ENCODE results near the gene APOE.
A peak's percentile ranks its signal among the peaks of the same experiment; 100 is the strongest.
"Not testable (repeated sequence)": the region's sequence is repeated elsewhere in the genome, so short reads cannot be mapped to it uniquely, and the experiment has no call there.

Gene APOE

GRCh38 chr19:44908836-44909261 is 3.3 kb downstream of the APOE start:
- DNase-seq (ENCODE audit: low read depth in 1 of 2, low spot score in 1 of 2): no peak

- DNase-seq (ENCODE audit: low read depth in 1 of 2, low spot score in 1 of 2): no peak
Observed at GRCh38 chr19:44909775-44910174, 4.2 kb downstream of the APOE start.

- not testable (repeated sequence) for DNase-seq (ENCODE audit: low read depth in 1 of 2, low spot score in 1 of 2)
Observed at GRCh38 chr19:44911896-44912295, 6.3 kb downstream of the APOE start.

- DNase-seq (ENCODE audit: low read depth in 1 of 2, low spot score in 1 of 2): no peak
Observed at GRCh38 chr19:44912854-44913253, 7.3 kb downstream of the APOE start.

GRCh38 chr19:44913512-44914432 is 8.2 kb downstream of the APOE start:
- DNase-seq (ENCODE audit: low read depth in 1 of 2, low spot score in 1 of 2): not testable (repeated sequence)

- DNase-seq (ENCODE audit: low read depth in 1 of 2, low spot score in 1 of 2): peak; percentile 51 to 72
Observed at GRCh38 chr19:44914433-44915206, 9.0 kb downstream of the APOE start, which contains the start of gene APOC1. APOC1 (plus strand) TSS chr19:44914608; CDS start chr19:44914892, 284 bp downstream.

- DNase-seq (ENCODE audit: low read depth in 1 of 2, low spot score in 1 of 2): no peak
Observed at GRCh38 chr19:44924243-44924725, 18.7 kb downstream of the APOE start.

GRCh38 chr19:44925114-44925891 is 19.7 kb downstream of the APOE start:
- no peak for DNase-seq (ENCODE audit: low read depth in 1 of 2, low spot score in 1 of 2)

- DNase-seq (ENCODE audit: low read depth in 1 of 2, low spot score in 1 of 2): not testable (repeated sequence)
Observed at GRCh38 chr19:44926245-44927077, 20.9 kb downstream of the APOE start.

GRCh38 chr19:44927746-44928145 is 22.1 kb downstream of the APOE start:
- no peak for DNase-seq (ENCODE audit: low read depth in 1 of 2, low spot score in 1 of 2)

- DNase-seq (ENCODE audit: low read depth in 1 of 2, low spot score in 1 of 2): no peak
Observed at GRCh38 chr19:44930088-44930487, 24.5 kb downstream of the APOE start.

GRCh38 chr19:44931541-44931940 is 25.9 kb downstream of the APOE start:
- DNase-seq (ENCODE audit: low read depth in 1 of 2, low spot score in 1 of 2): no peak

- DNase-seq (ENCODE audit: low read depth in 1 of 2, low spot score in 1 of 2): no peak
Observed at GRCh38 chr19:44939668-44940067, 34.1 kb downstream of the APOE start.

GRCh38 chr19:44942067-44942571 is 36.5 kb downstream of the APOE start, which contains the start of gene APOC4:
APOC4 (plus strand) TSS chr19:44942237; CDS start chr19:44942278, 41 bp downstream.
- DNase-seq (ENCODE audit: low read depth in 1 of 2, low spot score in 1 of 2): no peak

- DNase-seq (ENCODE audit: low read depth in 1 of 2, low spot score in 1 of 2): no peak
Observed at GRCh38 chr19:44943801-44944249, 38.2 kb downstream of the APOE start.

GRCh38 chr19:44947041-44947581 is 41.5 kb downstream of the APOE start:
- no peak for DNase-seq (ENCODE audit: low read depth in 1 of 2, low spot score in 1 of 2)

GRCh38 chr19:44948237-44948636 is 42.6 kb downstream of the APOE start:
- DNase-seq (ENCODE audit: low read depth in 1 of 2, low spot score in 1 of 2): no peak

GRCh38 chr19:44948763-44949374 is 43.3 kb downstream of the APOE start:
- no peak for DNase-seq (ENCODE audit: low read depth in 1 of 2, low spot score in 1 of 2)

GRCh38 chr19:44949550-44949949 is 44.0 kb downstream of the APOE start:
- no peak for DNase-seq (ENCODE audit: low read depth in 1 of 2, low spot score in 1 of 2)
